ENCODE results near the gene DERL2.

Gene DERL2

DNA sequence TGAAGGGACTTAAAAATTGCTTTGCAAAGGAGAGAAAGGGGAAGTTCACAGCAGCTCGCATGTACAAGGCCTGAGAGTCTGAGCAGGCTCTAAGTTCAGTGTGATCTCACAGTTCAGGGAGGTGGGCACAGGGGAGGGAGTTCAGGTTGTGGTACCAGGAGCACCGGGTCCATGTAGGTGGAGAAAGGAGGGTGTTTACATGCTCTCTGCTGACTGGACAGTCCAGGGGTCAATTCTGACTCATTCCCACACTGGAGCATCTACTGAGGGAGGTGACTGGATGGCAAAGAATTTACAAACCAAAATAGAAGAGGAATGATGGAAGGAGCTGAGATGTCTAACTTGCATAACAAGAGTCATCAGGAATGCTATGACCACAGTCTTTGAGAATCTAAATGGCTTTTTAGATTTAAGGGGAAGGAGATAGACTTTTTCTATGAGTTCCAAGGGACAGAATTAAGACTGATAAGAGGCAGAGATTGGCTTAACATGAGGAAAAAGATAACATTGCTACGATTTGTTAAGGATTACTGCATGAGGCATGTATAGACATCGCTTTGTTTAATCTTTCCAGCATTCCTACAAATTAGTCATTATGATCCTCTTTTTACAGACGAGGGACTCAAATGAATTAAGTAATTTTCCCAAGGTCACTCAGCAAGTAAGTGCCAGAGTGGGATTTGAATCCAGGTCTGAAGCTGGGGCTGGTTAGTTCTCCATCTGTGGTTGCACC is 30.2 kb upstream of the DERL2 start:
- H3K4me1 ChIP-seq (ENCODE audit: insufficient read depth, low read length) = no peaks in the 10 kb centered on the region; the same call in 1 of the 2 replicates
- H3K36me3 ChIP-seq (ENCODE audit: insufficient read depth, low read depth, low read length) = no peaks in the 10 kb centered on the region
- H3K27ac ChIP-seq (ENCODE audit: low read length) = no peak overlapping the region
- no peak overlapping the region for H3K4me3 ChIP-seq (ENCODE audit: low read length)
- H3K9me3 ChIP-seq (ENCODE audit: insufficient read depth, low read depth, low read length) = no peaks in the 10 kb centered on the region
- H3K9ac ChIP-seq (ENCODE audit: low read depth, low read length) = no peak overlapping the region
- no peaks in the 10 kb centered on the region for H3K27me3 ChIP-seq (ENCODE audit: insufficient read depth, low read length)

- no peaks in the 10 kb centered on the region for H3K9me3 ChIP-seq (ENCODE audit: insufficient read depth, low read depth, low read length)
- no peak overlapping the region for H3K27ac ChIP-seq (ENCODE audit: low read length)
- no peaks in the 10 kb centered on the region; the same call in 1 of the 2 replicates for H3K4me1 ChIP-seq (ENCODE audit: insufficient read depth, low read length)
- no peaks in the 10 kb centered on the region for H3K36me3 ChIP-seq (ENCODE audit: insufficient read depth, low read depth, low read length)
- H3K4me3 ChIP-seq (ENCODE audit: low read length) = no peak overlapping the region
- no peaks in the 10 kb centered on the region for H3K27me3 ChIP-seq (ENCODE audit: insufficient read depth, low read length)
- no peak overlapping the region for H3K9ac ChIP-seq (ENCODE audit: low read depth, low read length)
Observed at GRCh38 chr17:5514976-5515375, 29.0 kb upstream of the DERL2 start.

GRCh38 chr17:5513628-5514027 is 27.6 kb upstream of the DERL2 start:
- H3K27ac ChIP-seq (ENCODE audit: low read length) = no peak overlapping the region
- no peaks in the 10 kb centered on the region for H3K9me3 ChIP-seq (ENCODE audit: insufficient read depth, low read depth, low read length)
- no peaks in the 10 kb centered on the region; the same call in 1 of the 2 replicates for H3K4me1 ChIP-seq (ENCODE audit: insufficient read depth, low read length)
- no peak overlapping the region for H3K4me3 ChIP-seq (ENCODE audit: low read length)
- H3K9ac ChIP-seq (ENCODE audit: low read depth, low read length) = no peak overlapping the region
- H3K27me3 ChIP-seq (ENCODE audit: insufficient read depth, low read length) = no peaks in the 10 kb centered on the region
- H3K36me3 ChIP-seq (ENCODE audit: insufficient read depth, low read depth, low read length) = no peaks in the 10 kb centered on the region

DNA sequence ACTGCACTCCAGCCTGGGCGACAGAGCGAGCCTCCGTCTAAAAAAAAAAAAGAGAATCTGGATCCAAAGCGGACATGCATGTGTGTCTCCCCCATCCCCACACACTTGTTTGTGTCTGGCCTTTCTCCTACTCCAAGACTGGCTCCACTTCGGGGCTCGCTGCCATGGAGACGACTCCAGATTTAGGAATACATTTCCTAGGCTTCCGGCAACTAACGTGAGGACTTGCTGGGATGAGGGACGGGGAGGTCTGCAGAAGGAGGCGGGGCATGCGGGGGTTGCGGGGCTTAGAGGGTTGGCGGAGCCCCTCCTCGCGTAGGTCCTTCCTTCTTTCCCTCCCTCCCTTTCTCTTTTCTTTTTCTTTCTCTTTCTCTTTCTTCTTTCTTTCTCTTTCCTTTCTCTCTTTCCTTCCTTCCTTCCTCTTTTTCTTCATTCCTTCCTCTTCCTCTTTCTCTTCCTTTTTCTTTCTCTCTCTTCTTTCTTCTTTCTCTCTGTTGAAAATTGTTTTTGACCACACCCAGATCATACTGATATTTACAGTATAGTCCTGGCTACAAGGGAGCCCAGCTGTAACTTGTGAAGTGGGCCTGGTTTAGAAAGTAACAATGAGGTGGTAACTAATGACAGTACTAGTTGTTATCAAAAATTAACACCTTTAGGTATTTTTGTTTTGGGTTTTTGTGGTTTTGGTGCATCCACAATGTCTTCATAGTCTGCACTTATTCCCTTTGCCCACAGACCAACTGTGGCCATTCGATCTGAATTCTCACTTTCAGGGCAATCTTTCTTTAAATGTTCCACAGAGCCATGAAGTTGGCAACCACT is 25.6 kb upstream of the DERL2 start:
- no peaks in the 10 kb centered on the region for H3K36me3 ChIP-seq (ENCODE audit: insufficient read depth, low read depth, low read length)
- no peak overlapping the region for H3K9ac ChIP-seq (ENCODE audit: low read depth, low read length)
- H3K4me3 ChIP-seq (ENCODE audit: low read length) = no peak overlapping the region
- no peak overlapping the region for H3K27ac ChIP-seq (ENCODE audit: low read length)
- H3K4me1 ChIP-seq (ENCODE audit: insufficient read depth, low read length) = no peaks in the 10 kb centered on the region; the same call in 1 of the 2 replicates
- H3K9me3 ChIP-seq (ENCODE audit: insufficient read depth, low read depth, low read length) = no peaks in the 10 kb centered on the region
- no peaks in the 10 kb centered on the region for H3K27me3 ChIP-seq (ENCODE audit: insufficient read depth, low read length)

- Histone ChIP-seq H3K27ac (ENCODE audit: low read length) (no peak overlapping the region), H3K9ac (ENCODE audit: low read depth, low read length) (no peak overlapping the region), H3K36me3 (ENCODE audit: insufficient read depth, low read depth, low read length) (no peaks in the 10 kb centered on the region), H3K9me3 (ENCODE audit: insufficient read depth, low read depth, low read length) (no peaks in the 10 kb centered on the region), H3K27me3 (ENCODE audit: insufficient read depth, low read length) (no peaks in the 10 kb centered on the region), H3K4me1 (ENCODE audit: insufficient read depth, low read length) (no peaks in the 10 kb centered on the region), H3K4me3 (ENCODE audit: low read length) (no peak overlapping the region)
Observed at GRCh38 chr17:5510771-5511170, 24.8 kb upstream of the DERL2 start.

DNA sequence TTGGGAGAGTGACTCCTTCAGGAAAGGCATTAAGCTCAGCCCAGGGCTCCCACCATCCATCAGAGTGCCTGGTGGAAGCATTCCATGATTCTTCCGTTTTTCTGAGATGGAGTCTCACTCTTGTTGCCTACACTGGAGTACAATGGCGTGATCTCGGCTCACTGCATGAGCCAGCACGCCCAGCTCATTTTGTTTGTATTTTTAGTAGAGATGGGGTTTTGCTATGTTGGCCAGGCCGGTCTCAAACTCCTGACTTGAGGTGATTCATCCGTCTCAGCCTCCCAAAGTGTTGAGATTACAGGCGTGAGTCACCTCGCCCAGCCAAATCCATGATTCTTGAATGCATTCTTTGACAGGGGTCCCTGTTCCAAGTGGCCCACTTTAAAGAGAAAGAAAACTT is 23.5 kb upstream of the DERL2 start:
- H3K27me3 ChIP-seq (ENCODE audit: insufficient read depth, low read length) = no peaks in the 10 kb centered on the region
- H3K4me3 ChIP-seq (ENCODE audit: low read length) = no peak overlapping the region
- H3K36me3 ChIP-seq (ENCODE audit: insufficient read depth, low read depth, low read length) = no peaks in the 10 kb centered on the region
- H3K27ac ChIP-seq (ENCODE audit: low read length) = no peak overlapping the region
- no peak overlapping the region for H3K9ac ChIP-seq (ENCODE audit: low read depth, low read length)
- no peaks in the 10 kb centered on the region for H3K9me3 ChIP-seq (ENCODE audit: insufficient read depth, low read depth, low read length)
- no peaks in the 10 kb centered on the region for H3K4me1 ChIP-seq (ENCODE audit: insufficient read depth, low read length)

DNA sequence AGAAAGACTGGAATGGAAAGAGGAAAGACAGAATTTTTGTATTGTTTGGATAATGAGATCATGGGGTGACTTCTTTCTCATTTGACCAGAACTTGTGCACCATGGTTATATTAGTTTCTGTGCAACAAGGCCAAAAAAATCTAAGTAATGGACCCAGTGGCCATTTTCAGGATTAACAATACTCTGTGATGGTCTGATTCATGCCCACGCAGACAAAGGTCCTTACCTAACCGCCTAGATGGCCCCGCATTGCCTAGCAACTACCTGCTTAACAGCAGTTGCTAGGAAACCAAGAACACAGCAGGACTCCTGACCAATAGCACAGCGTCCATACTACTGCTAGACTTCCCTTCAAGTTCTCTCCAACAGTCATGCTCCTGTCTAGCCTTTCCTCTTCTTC is 22.8 kb upstream of the DERL2 start:
- H3K4me1 ChIP-seq (ENCODE audit: insufficient read depth, low read length) = no peaks in the 10 kb centered on the region
- H3K4me3 ChIP-seq (ENCODE audit: low read length) = no peak overlapping the region
- H3K9me3 ChIP-seq (ENCODE audit: insufficient read depth, low read depth, low read length) = no peaks in the 10 kb centered on the region
- H3K9ac ChIP-seq (ENCODE audit: low read depth, low read length) = no peak overlapping the region
- no peak overlapping the region for H3K27ac ChIP-seq (ENCODE audit: low read length)
- no peaks in the 10 kb centered on the region for H3K36me3 ChIP-seq (ENCODE audit: insufficient read depth, low read depth, low read length)
- H3K27me3 ChIP-seq (ENCODE audit: insufficient read depth, low read length) = no peaks in the 10 kb centered on the region

- no peak overlapping the region for H3K27ac ChIP-seq (ENCODE audit: low read length)
- no peaks in the 10 kb centered on the region for H3K36me3 ChIP-seq (ENCODE audit: insufficient read depth, low read depth, low read length)
- H3K4me1 ChIP-seq (ENCODE audit: insufficient read depth, low read length) = peaks cover 3% of the 10 kb centered on the region; the same call in 1 of the 2 replicates
- no peak overlapping the region for H3K4me3 ChIP-seq (ENCODE audit: low read length)
- no peaks in the 10 kb centered on the region for H3K9me3 ChIP-seq (ENCODE audit: insufficient read depth, low read depth, low read length)
- H3K9ac ChIP-seq (ENCODE audit: low read depth, low read length) = no peak overlapping the region
- peaks cover 19% of the 10 kb centered on the region for H3K27me3 ChIP-seq (ENCODE audit: insufficient read depth, low read length)
Observed at GRCh38 chr17:5506307-5506706, 20.3 kb upstream of the DERL2 start.

GRCh38 chr17:5502552-5502951 is 16.6 kb upstream of the DERL2 start:
- Histone ChIP-seq H3K9ac (ENCODE audit: low read depth, low read length) (no peak overlapping the region), H3K36me3 (ENCODE audit: insufficient read depth, low read depth, low read length) (no peaks in the 10 kb centered on the region), H3K27me3 (ENCODE audit: insufficient read depth, low read length) (peaks cover 41% of the 10 kb centered on the region), H3K27ac (ENCODE audit: low read length) (no peak overlapping the region), H3K4me1 (ENCODE audit: insufficient read depth, low read length) (peaks cover 6% of the 10 kb centered on the region; the same call in 1 of the 2 replicates), H3K9me3 (ENCODE audit: insufficient read depth, low read depth, low read length) (no peaks in the 10 kb centered on the region), H3K4me3 (ENCODE audit: low read length) (no peak overlapping the region)

DNA sequence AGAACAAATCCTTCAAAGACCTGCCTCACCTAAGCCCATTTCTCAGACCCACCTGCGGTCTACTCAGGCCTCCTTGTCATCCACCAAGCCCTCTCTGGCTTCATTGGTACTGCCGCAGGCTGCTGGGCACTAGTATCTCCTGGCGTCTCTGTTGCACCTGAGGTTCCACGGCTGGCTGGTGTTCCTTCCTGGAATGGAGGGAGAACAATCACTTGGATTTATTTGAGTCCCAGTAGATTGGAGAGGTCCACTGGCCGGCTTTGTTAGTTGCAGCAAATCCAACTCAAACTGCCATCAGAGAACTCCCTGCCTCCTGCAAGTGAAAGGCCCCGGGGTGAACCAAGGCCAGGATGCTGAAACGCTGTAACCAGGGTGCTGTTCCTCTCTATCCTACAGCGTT is 15.7 kb upstream of the DERL2 start:
- H3K9ac ChIP-seq (ENCODE audit: low read depth, low read length) = no peak overlapping the region; the same call in 1 of the 2 replicates

GRCh38 chr17:5500589-5501391 is 14.8 kb upstream of the DERL2 start:
- H3K9me3 ChIP-seq (ENCODE audit: insufficient read depth, low read depth, low read length) = no peaks in the 10 kb centered on the region
- no peaks in the 10 kb centered on the region for H3K36me3 ChIP-seq (ENCODE audit: insufficient read depth, low read depth, low read length)
- H3K9ac ChIP-seq (ENCODE audit: low read depth, low read length) = peak overlapping the region; percentile 63; the same call in 1 of the 2 replicates
- H3K27ac ChIP-seq (ENCODE audit: low read length) = no peak overlapping the region
- H3K4me3 ChIP-seq (ENCODE audit: low read length) = peak overlapping the region; percentile 90
- peaks cover 41% of the 10 kb centered on the region for H3K27me3 ChIP-seq (ENCODE audit: insufficient read depth, low read length)
- H3K4me1 ChIP-seq (ENCODE audit: insufficient read depth, low read length) = peaks cover 6% of the 10 kb centered on the region; the same call in 1 of the 2 replicates

More for the DNA sequence above, 15.7 kb upstream of the DERL2 start:
- H3K9me3 ChIP-seq (ENCODE audit: insufficient read depth, low read depth, low read length) = no peaks in the 10 kb centered on the region
- peaks cover 6% of the 10 kb centered on the region; the same call in 1 of the 2 replicates for H3K4me1 ChIP-seq (ENCODE audit: insufficient read depth, low read length)
- H3K36me3 ChIP-seq (ENCODE audit: insufficient read depth, low read depth, low read length) = no peaks in the 10 kb centered on the region
- H3K4me3 ChIP-seq (ENCODE audit: low read length) = peak overlapping the region; percentile 90; the same call in 1 of the 2 replicates
- no peak overlapping the region for H3K27ac ChIP-seq (ENCODE audit: low read length)
- peaks cover 41% of the 10 kb centered on the region for H3K27me3 ChIP-seq (ENCODE audit: insufficient read depth, low read length)

Data from iPS-20b (cell line).